Activated T-cell treated with anti-CD3 and anti-CD28 coated beads, Interleukin-2, amount 50 U/mL, for 24 hours (primary cell): Measurements from ENCODE around the gene DOC2B.

Source experiments
- DNase-seq: peaks from one replicate; pipeline ENCODE4 v3.0.0-alpha.2; 2020
- H3K27ac Mint-ChIP-seq: 2 replicates; pipeline ENCODE4 v1.8.0; 2020; ENCODE audit warnings: mild to moderate bottlenecking, mixed read lengths
- H3K27me3 Mint-ChIP-seq: 2 replicates; pipeline ENCODE4 v1.8.0; 2020; ENCODE audit warnings: mixed read lengths
- H3K36me3 Mint-ChIP-seq: 2 replicates; pipeline ENCODE4 v1.8.0; 2020; ENCODE audit warnings: low read depth, mixed read lengths
- H3K4me1 Mint-ChIP-seq: 2 replicates; pipeline ENCODE4 v1.8.0; 2020; ENCODE audit warnings: low read depth, mixed read lengths
- H3K4me3 Mint-ChIP-seq: 2 replicates; pipeline ENCODE4 v1.8.0; 2020; ENCODE audit warnings: mild to moderate bottlenecking, moderate library complexity, mixed read lengths
- H3K9me3 Mint-ChIP-seq: 2 replicates; pipeline ENCODE4 v1.8.0; 2020; ENCODE audit warnings: mixed read lengths

DOC2B gene

GRCh38 chr17:151886-152859, 29.3 kb downstream of the DOC2B start:
- H3K36me3 Mint-ChIP-seq, result no peaks in the 10 kb centered on the region
- no peak overlapping the region for H3K4me3 Mint-ChIP-seq
- no peaks in the 10 kb centered on the region for H3K4me1 Mint-ChIP-seq
- no peaks in the 10 kb centered on the region for H3K27me3 Mint-ChIP-seq
- no peak overlapping the region for H3K27ac Mint-ChIP-seq
- H3K9me3 Mint-ChIP-seq, result no peaks in the 10 kb centered on the region
- DNase-seq, result no peak

GRCh38 chr17:151004-151403, 30.4 kb downstream of the DOC2B start:
- no peaks in the 10 kb centered on the region for H3K36me3 Mint-ChIP-seq
- H3K4me3 Mint-ChIP-seq, result no peak overlapping the region
- DNase-seq, result no peak
- H3K4me1 Mint-ChIP-seq, result no peaks in the 10 kb centered on the region
- no peak overlapping the region for H3K27ac Mint-ChIP-seq
- H3K9me3 Mint-ChIP-seq, result no peaks in the 10 kb centered on the region
- no peaks in the 10 kb centered on the region for H3K27me3 Mint-ChIP-seq

- H3K27me3 Mint-ChIP-seq, result no peaks in the 10 kb centered on the region
- no peak overlapping the region for H3K4me3 Mint-ChIP-seq
- no peaks in the 10 kb centered on the region for H3K36me3 Mint-ChIP-seq
- H3K27ac Mint-ChIP-seq, result no peak overlapping the region
- DNase-seq, result no peak
- H3K9me3 Mint-ChIP-seq, result no peaks in the 10 kb centered on the region
- H3K4me1 Mint-ChIP-seq, result no peaks in the 10 kb centered on the region
Observed at GRCh38 chr17:149897-150584, 31.4 kb downstream of the DOC2B start.

- H3K9me3 Mint-ChIP-seq, result no peaks in the 10 kb centered on the region
- H3K4me1 Mint-ChIP-seq, result no peaks in the 10 kb centered on the region
- H3K36me3 Mint-ChIP-seq, result no peaks in the 10 kb centered on the region
- no peak for DNase-seq
- H3K4me3 Mint-ChIP-seq, result no peak overlapping the region
- H3K27me3 Mint-ChIP-seq, result no peaks in the 10 kb centered on the region
- no peak overlapping the region for H3K27ac Mint-ChIP-seq
Observed at GRCh38 chr17:149231-149630, 32.2 kb downstream of the DOC2B start.

- Mint-ChIP-seq H3K4me1 (no peaks in the 10 kb centered on the region), H3K9me3 (no peaks in the 10 kb centered on the region), H3K36me3 (no peaks in the 10 kb centered on the region), H3K27ac (no peak overlapping the region), H3K27me3 (no peaks in the 10 kb centered on the region), H3K4me3 (no peak overlapping the region)
- DNase-seq, result no peak
Observed at GRCh38 chr17:148757-149156, 32.7 kb downstream of the DOC2B start.

GRCh38 chr17:147796-148740, 33.4 kb downstream of the DOC2B start:
- no peak overlapping the region for H3K27ac Mint-ChIP-seq
- no peaks in the 10 kb centered on the region for H3K36me3 Mint-ChIP-seq
- peaks cover 3% of the 10 kb centered on the region for H3K27me3 Mint-ChIP-seq
- no peaks in the 10 kb centered on the region for H3K9me3 Mint-ChIP-seq
- H3K4me3 Mint-ChIP-seq, result no peak overlapping the region
- H3K4me1 Mint-ChIP-seq, result peaks cover 2% of the 10 kb centered on the region
- peak; percentile 17 for DNase-seq

- Mint-ChIP-seq H3K4me1 (peaks cover 2% of the 10 kb centered on the region), H3K4me3 (no peak overlapping the region), H3K36me3 (no peaks in the 10 kb centered on the region), H3K9me3 (no peaks in the 10 kb centered on the region), H3K27ac (no peak overlapping the region), H3K27me3 (peaks cover 5% of the 10 kb centered on the region)
- peak; percentile 16 for DNase-seq
Observed at GRCh38 chr17:146983-147761, 34.3 kb downstream of the DOC2B start.

- H3K9me3 Mint-ChIP-seq, result no peaks in the 10 kb centered on the region
- peaks cover 2% of the 10 kb centered on the region for H3K4me1 Mint-ChIP-seq
- H3K27ac Mint-ChIP-seq, result no peak overlapping the region
Observed at GRCh38 chr17:146546-146945, 34.9 kb downstream of the DOC2B start.

GRCh38 chr17:145671-146541, 35.5 kb downstream of the DOC2B start:
- peaks cover 7% of the 10 kb centered on the region for H3K27me3 Mint-ChIP-seq
- no peaks in the 10 kb centered on the region for H3K9me3 Mint-ChIP-seq
- peaks cover 2% of the 10 kb centered on the region for H3K4me1 Mint-ChIP-seq
- H3K27ac Mint-ChIP-seq, result no peak overlapping the region
- DNase-seq, result peak; percentile 20
- H3K4me3 Mint-ChIP-seq, result no peak overlapping the region
- no peaks in the 10 kb centered on the region for H3K36me3 Mint-ChIP-seq

More at GRCh38 chr17:146546-146945, 34.9 kb downstream of the DOC2B start:
- Mint-ChIP-seq H3K27me3 (peaks cover 7% of the 10 kb centered on the region), H3K36me3 (no peaks in the 10 kb centered on the region), H3K4me3 (no peak overlapping the region)
- no peak for DNase-seq

- Mint-ChIP-seq H3K27ac (no peak overlapping the region), H3K36me3 (no peaks in the 10 kb centered on the region), H3K4me3 (no peak overlapping the region), H3K4me1 (peaks cover 2% of the 10 kb centered on the region), H3K9me3 (no peaks in the 10 kb centered on the region), H3K27me3 (peaks cover 7% of the 10 kb centered on the region)
- peak; percentile 25 for DNase-seq
Observed at GRCh38 chr17:144936-145670, 36.3 kb downstream of the DOC2B start.

GRCh38 chr17:143785-144281, 37.6 kb downstream of the DOC2B start:
- H3K9me3 Mint-ChIP-seq, result no peaks in the 10 kb centered on the region
- H3K27ac Mint-ChIP-seq, result no peak overlapping the region
- H3K4me1 Mint-ChIP-seq, result peaks cover 2% of the 10 kb centered on the region
- peaks cover 11% of the 10 kb centered on the region for H3K27me3 Mint-ChIP-seq
- DNase-seq, result peak; percentile 95
- H3K36me3 Mint-ChIP-seq, result no peaks in the 10 kb centered on the region
- no peak overlapping the region for H3K4me3 Mint-ChIP-seq
